ENCODE measurements around the gene KLF13. TPM values are rescaled to one million over a fixed set of nuclear protein-coding genes. Genes with fewer than 3 reads are reported as not detected.

Gene KLF13
- total RNA-seq, 1 donor from 2014 or later = 67.7 TPM

GRCh38 chr15:31346367-31347066 is 19.9 kb downstream of the KLF13 start:
- no peaks in the 10 kb centered on the region for H3K27me3 ChIP-seq (ENCODE audit: control insufficient read depth, insufficient read depth, low read length)
- TF ChIP-seq CTCF (IDR thresholded peaks at IDR 0.05; ENCODE audit: insufficient read depth, low read length, poor library complexity, severe bottlenecking) = no peak
- no peak for DNase-seq (ENCODE audit: low read depth)
- H3K4me3 ChIP-seq (ENCODE audit: low read depth, low read length) = no peak overlapping the region
- no peaks in the 10 kb centered on the region for H3K36me3 ChIP-seq (ENCODE audit: control insufficient read depth, insufficient read depth, low read length)

GRCh38 chr15:31347067-31347975 is 20.7 kb downstream of the KLF13 start:
- TF ChIP-seq CTCF (IDR thresholded peaks at IDR 0.05; ENCODE audit: insufficient read depth, low read length, poor library complexity, severe bottlenecking) = no peak
- Histone ChIP-seq H3K4me3 (ENCODE audit: low read depth, low read length) (no peak overlapping the region), H3K27me3 (ENCODE audit: control insufficient read depth, insufficient read depth, low read length) (no peaks in the 10 kb centered on the region), H3K36me3 (ENCODE audit: control insufficient read depth, insufficient read depth, low read length) (no peaks in the 10 kb centered on the region)
- DNase-seq (ENCODE audit: low read depth) = no peak

GRCh38 chr15:31347981-31348803 is 21.6 kb downstream of the KLF13 start:
- no peak for DNase-seq (ENCODE audit: low read depth)
- H3K27me3 ChIP-seq (ENCODE audit: control insufficient read depth, insufficient read depth, low read length) = no peaks in the 10 kb centered on the region

GRCh38 chr15:31349233-31350141 is 22.9 kb downstream of the KLF13 start:
- DNase-seq (ENCODE audit: low read depth) = no peak
- H3K4me3 ChIP-seq (ENCODE audit: low read depth, low read length) = no peak overlapping the region
- no peaks in the 10 kb centered on the region for H3K27me3 ChIP-seq (ENCODE audit: control insufficient read depth, insufficient read depth, low read length)
- H3K36me3 ChIP-seq (ENCODE audit: control insufficient read depth, insufficient read depth, low read length) = no peaks in the 10 kb centered on the region
- TF ChIP-seq CTCF (IDR thresholded peaks at IDR 0.05; ENCODE audit: insufficient read depth, low read length, poor library complexity, severe bottlenecking) = no peak

More at GRCh38 chr15:31347981-31348803, 21.6 kb downstream of the KLF13 start:
- H3K36me3 ChIP-seq (ENCODE audit: control insufficient read depth, insufficient read depth, low read length) = no peaks in the 10 kb centered on the region
- no peak overlapping the region for H3K4me3 ChIP-seq (ENCODE audit: low read depth, low read length)
- TF ChIP-seq CTCF (IDR thresholded peaks at IDR 0.05; ENCODE audit: insufficient read depth, low read length, poor library complexity, severe bottlenecking) = no peak

GRCh38 chr15:31350771-31351170 is 24.1 kb downstream of the KLF13 start:
- TF ChIP-seq CTCF (IDR thresholded peaks at IDR 0.05; ENCODE audit: insufficient read depth, low read length, poor library complexity, severe bottlenecking) = no peak
- Histone ChIP-seq H3K27me3 (ENCODE audit: control insufficient read depth, insufficient read depth, low read length) (no peaks in the 10 kb centered on the region), H3K36me3 (ENCODE audit: control insufficient read depth, insufficient read depth, low read length) (no peaks in the 10 kb centered on the region), H3K4me3 (ENCODE audit: low read depth, low read length) (no peak overlapping the region)
- DNase-seq (ENCODE audit: low read depth) = no peak

All from kidney epithelial cell (primary cell).